Gastrocnemius medialis (tissue), 4 donors: ENCODE data around the gene F8.
"Not testable (repeated sequence)": the region's sequence is repeated elsewhere in the genome, so short reads cannot be mapped to it uniquely, and the experiment has no call there.

Experiments
- CTCF ChIP-seq, 5 experiments: fragments of 450-650 bp in 3 of 5; fragments of 200-600 bp in 2 of 5; sonication (generic) in 2 of 5; IDR thresholded peaks in 4 of 5; conservative IDR thresholded peaks in 1 of 5; 1 replicate in 4 of 5; 2 replicates in 1 of 5; pipeline ENCODE4 v1.5.1; 2016 to 2019; ENCODE audit warnings: antibody characterized with exemption in 5 of 5, mild to moderate bottlenecking in 3 of 5, moderate library complexity in 3 of 5
- POLR2A ChIP-seq, 2 donors: fragments of 450-650 bp; IDR thresholded peaks; one replicate each; pipeline ENCODE4 v1.6.1; 2017; ENCODE audit warnings: antibody characterized with exemption in 2 of 2, mild to moderate bottlenecking in 2 of 2, moderate library complexity in 2 of 2

- not testable (repeated sequence) for TF ChIP-seq CTCF (IDR thresholded peaks at IDR 0.05 in 4 of 5, conservative IDR thresholded peaks at IDR 0.05 in 1 of 5); POLR2A (IDR thresholded peaks at IDR 0.05)
These were observed 112.0 kb downstream of the F8 start for GRCh38 chrX:154910528-154910927.
